ENCODE measurements around the gene IBTK.
"Not testable (repeated sequence)": the region's sequence is repeated elsewhere in the genome, so short reads cannot be mapped to it uniquely, and the experiment has no call there.

Gene IBTK, protein sequence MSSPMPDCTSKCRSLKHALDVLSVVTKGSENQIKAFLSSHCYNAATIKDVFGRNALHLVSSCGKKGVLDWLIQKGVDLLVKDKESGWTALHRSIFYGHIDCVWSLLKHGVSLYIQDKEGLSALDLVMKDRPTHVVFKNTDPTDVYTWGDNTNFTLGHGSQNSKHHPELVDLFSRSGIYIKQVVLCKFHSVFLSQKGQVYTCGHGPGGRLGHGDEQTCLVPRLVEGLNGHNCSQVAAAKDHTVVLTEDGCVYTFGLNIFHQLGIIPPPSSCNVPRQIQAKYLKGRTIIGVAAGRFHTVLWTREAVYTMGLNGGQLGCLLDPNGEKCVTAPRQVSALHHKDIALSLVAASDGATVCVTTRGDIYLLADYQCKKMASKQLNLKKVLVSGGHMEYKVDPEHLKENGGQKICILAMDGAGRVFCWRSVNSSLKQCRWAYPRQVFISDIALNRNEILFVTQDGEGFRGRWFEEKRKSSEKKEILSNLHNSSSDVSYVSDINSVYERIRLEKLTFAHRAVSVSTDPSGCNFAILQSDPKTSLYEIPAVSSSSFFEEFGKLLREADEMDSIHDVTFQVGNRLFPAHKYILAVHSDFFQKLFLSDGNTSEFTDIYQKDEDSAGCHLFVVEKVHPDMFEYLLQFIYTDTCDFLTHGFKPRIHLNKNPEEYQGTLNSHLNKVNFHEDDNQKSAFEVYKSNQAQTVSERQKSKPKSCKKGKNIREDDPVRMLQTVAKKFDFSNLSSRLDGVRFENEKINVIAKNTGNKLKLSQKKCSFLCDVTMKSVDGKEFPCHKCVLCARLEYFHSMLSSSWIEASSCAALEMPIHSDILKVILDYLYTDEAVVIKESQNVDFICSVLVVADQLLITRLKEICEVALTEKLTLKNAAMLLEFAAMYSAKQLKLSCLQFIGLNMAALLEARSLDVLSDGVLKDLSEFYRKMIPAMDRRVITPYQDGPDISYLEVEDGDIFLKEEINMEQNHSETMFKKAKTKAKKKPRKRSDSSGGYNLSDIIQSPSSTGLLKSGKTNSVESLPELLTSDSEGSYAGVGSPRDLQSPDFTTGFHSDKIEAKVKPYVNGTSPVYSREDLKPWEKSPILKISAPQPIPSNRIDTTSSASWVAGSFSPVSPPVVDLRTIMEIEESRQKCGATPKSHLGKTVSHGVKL (N-terminal part only)

GRCh38 chr6:82247505-82248272 lies at the start of gene IBTK:
Gene IBTK (minus strand): TSS chr6:82247744. CDS start chr6:82240486, 7,258 bp downstream.
- peak; percentile 83 for DNase-seq

GRCh38 chr6:82283771-82284410 lies 36.3 kb upstream of the IBTK start:
- no peak for DNase-seq

DNA sequence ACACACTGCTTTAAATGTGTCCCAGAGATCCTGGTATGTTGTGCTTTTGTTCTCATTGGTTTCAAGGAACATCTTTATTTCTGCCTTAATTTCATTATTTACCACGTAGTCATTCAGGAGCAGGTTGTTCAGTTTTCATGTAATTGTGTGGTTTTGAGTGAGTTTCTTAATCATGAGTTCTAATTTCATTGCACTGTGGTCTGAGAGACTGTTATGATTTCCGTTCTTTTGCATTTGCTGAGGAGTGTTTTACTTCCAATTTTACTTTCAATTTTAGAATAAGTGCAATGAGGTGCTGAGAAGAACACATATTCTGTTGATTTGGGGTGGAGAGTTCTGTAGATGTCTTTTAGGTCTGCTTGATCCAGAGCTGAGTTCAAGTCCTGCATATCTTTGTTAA lies 34.0 kb upstream of the IBTK start:
- not testable (repeated sequence) for DNase-seq

- DNase-seq = no peak
These were observed 30.1 kb upstream of the IBTK start for GRCh38 chr6:82277686-82278085.

- DNase-seq = no peak
These were observed 28.1 kb upstream of the IBTK start for GRCh38 chr6:82275686-82276085.

DNA sequence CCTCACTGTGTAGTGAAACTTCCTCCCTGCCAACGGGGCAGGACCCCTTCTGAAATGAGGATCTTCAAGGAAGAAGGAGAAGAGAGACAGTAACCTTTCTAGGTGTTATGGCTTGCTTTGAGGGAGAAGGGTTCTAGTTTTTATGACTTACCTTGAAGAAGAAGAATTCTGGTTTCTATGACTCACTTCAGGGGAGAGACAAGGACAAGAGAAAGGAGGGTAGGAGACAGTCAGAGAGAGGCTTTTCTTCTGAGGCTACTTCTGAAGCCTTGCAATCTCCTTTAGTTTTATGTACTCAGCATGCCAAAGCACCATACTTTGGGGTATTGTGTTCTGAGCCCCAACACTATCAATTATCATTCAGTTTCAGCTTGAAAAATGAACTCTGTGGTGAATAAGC lies 25.8 kb upstream of the IBTK start:
- DNase-seq = no peak

GRCh38 chr6:82270881-82271635 lies 23.5 kb upstream of the IBTK start:
- peak; percentile 25 for DNase-seq

GRCh38 chr6:82268301-82268846 lies 20.8 kb upstream of the IBTK start:
- no peak for DNase-seq

DNA sequence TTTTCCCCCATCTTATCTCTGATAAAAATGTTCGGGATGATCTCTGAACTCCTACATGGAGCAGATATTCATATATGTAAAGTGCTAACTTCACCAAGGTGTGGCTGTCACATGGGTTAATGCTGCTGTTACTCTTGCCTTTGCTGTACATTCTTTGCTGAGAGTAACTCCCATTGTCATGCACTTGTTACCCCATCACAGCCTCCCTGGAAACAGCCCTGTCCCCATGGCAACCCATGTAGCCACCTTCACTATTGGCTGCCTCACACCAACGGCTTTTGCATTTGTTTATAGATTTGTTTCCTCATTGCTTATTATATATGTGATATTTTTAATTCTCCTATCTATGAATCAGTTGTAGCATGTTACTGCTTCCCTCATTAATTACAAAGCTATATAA lies 17.3 kb upstream of the IBTK start:
- DNase-seq = no peak

DNA sequence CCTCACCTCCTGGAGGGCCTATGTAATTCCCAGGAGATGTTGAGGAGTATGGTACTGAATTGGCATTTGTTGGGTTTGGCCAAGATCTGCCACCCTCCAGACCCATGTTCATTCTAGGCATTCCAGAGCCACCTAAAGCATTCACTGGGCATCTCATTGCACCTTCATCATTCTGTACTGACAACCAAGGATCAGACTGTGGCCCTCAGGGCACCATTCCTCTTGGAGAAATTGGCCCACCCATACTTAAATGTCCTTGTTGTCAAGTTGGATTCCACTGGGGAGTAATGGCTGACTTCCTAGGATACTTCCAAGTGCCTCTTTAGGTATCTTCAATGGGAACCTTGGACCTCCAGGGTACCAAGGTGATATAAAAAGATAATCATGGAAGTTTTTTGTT lies 16.8 kb upstream of the IBTK start:
- DNase-seq = no peak

- no peak for DNase-seq
These were observed 16.4 kb upstream of the IBTK start for GRCh38 chr6:82263916-82264315.

DNA sequence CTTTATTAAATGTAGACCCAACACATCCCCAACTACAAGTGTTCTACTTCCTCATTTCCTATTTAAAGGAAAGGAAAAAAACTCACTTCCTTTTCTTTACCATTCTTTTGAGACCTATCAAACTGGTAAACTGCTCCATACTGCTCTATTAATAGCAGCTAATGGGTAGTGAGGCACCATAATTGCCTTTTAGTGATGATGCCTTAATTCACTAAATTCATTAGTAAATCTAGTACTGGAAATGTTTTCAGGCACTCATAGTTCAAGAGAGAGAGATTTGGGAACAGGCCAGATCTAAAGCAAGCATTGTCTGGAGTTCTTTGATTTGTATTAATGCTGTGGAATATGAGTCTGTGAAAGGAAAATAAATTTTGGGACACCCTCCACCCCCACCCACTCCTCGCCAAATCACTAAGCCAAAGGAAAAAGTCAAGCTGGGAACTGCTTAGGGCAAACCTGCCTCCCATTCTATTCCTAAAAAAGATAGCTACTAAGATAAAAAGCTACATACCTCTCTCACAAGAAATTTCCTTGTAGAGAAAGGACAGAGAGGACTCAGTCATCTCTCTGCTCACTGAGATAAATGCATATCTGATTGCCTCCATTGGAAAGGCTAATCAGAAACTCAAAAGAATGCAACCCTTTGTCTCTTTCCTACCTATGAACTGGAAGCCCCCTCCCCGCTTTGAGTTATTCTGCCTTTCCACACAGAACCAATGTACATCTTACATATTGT lies 13.6 kb upstream of the IBTK start:
- DNase-seq = peak; percentile 22

DNA sequence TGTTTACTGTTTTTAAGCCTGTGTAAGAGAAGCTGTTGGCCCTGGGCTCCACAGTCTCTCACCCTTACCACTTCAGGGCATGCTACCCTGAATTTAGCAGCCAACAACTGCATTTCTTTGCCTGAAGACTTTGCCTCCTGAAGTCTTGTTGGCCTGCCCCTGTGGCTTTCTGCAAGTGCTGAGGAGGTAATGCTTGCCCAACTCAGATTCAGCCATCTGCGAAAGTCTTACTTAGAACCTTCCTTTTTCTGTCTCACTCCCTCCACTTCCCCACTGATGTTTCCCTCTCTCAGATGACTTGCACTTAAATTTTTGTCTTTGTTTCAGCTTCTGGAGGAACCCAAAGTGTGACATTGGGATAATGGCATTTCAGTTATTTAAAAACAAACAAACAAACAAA lies 11.8 kb upstream of the IBTK start:
- no peak for DNase-seq

DNA sequence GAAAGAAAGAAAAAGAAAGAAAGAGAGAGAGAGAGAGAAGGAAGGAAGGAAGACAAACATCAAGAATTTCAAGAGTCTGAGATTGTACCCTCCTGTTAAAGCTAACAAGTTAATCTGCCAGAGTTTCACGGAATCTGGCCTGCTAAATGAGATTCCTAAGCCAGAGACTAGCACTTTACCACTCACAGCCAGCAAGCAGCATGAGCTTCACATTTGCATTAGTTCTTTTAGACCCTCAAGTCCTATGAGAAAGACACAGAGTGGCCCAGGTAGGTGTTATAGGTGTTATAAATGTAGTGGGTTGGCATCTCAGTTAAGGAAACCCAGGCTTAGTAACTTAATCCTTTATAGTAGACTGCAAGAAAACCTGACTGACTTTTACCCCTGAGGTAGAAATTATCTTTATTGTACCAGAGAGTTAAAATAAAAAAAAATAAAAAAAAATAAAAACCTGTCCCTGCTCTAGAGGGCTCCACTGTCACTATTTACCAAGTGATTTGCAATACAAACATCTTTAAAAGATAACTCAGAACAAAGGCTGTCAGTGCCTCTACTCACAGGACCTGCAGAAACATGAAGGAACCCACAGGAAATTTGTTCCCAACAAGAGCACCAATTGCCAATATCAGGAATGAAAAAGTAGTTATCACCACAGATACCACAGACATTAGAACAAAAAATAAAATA lies 9.7 kb upstream of the IBTK start:
- DNase-seq = no peak

- not testable (repeated sequence) for DNase-seq
These were observed 7.2 kb upstream of the IBTK start for GRCh38 chr6:82254722-82255121.

DNA sequence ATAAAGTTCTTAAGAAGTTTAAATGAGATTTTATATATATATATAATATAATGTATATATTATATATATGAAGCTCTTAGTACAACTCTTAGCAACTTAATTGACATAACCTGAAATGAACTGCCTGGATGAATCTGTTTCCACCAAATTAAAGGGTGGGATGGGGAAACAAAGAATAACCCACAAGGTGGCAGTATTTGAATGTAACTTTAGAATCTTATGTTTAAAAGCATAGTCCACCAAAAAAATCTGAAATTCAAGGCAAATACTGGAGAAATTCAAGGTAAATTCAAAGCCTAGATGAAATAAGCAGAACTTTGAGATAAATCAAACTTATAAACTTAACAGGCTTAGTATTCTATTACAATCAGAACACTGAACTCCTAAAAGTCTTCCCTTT lies 4.4 kb upstream of the IBTK start:
- peak; percentile 34 for DNase-seq

- no peak for DNase-seq
These were observed 2.1 kb upstream of the IBTK start for GRCh38 chr6:82249381-82250253.

GRCh38 chr6:82248273-82248735 lies 760 bp upstream of the IBTK start:
- DNase-seq = no peak

Data from NCI-H1105 (cell line).